H9 (cell line): Measurements from ENCODE around the gene MAGI1. TPM values are rescaled to one million over a fixed set of nuclear protein-coding genes. Genes with fewer than 3 reads are reported as not detected.

Experiments used
- DNase-seq: peaks from one replicate; pipeline ENCODE4 v3.0.0-alpha.2; 2017
- H2AFZ ChIP-seq: one replicate; pipeline ENCODE4 v1.6.1; 2013; ENCODE audit warnings: mild to moderate bottlenecking, low read length, control low read depth, moderate library complexity
- H2AK5ac ChIP-seq: 2 replicates; pipeline ENCODE4 v1.6.1; 2013; ENCODE audit warnings: low read length, control low read depth, mixed read lengths; ENCODE audit not compliant: insufficient read length
- H2BK120ac ChIP-seq: one replicate; pipeline ENCODE4 v1.6.1; 2013; ENCODE audit warnings: low read depth, mild to moderate bottlenecking, low read length, control low read depth, inconsistent platforms; ENCODE audit not compliant: poor library complexity, severe bottlenecking
- H2BK12ac ChIP-seq: 2 replicates; pipeline ENCODE4 v1.6.1; 2013; ENCODE audit warnings: low read length, control low read depth, mixed read lengths, low read depth; ENCODE audit not compliant: insufficient read length
- H2BK15ac ChIP-seq: 2 replicates; pipeline ENCODE4 v1.6.1; 2013; ENCODE audit warnings: low read depth, low read length, control low read depth
- H2BK20ac ChIP-seq: one replicate; pipeline ENCODE4 v1.6.1; 2013; ENCODE audit warnings: low read depth, mild to moderate bottlenecking, low read length, control low read depth, inconsistent platforms; ENCODE audit not compliant: poor library complexity, severe bottlenecking
- H2BK5ac ChIP-seq: 2 replicates; pipeline ENCODE4 v1.6.1; 2013; ENCODE audit warnings: low read length, control low read depth, mixed read lengths; ENCODE audit not compliant: insufficient read length
- H3K14ac ChIP-seq: 2 replicates; pipeline ENCODE4 v1.6.1; 2013; ENCODE audit warnings: low read length, control low read depth; ENCODE audit not compliant: insufficient read depth
- H3K18ac ChIP-seq: 2 replicates; pipeline ENCODE4 v1.6.1; 2013; ENCODE audit warnings: low read depth, mild to moderate bottlenecking, mixed read lengths, low read length, control low read depth; ENCODE audit not compliant: insufficient read length
- H3K23ac ChIP-seq: 2 replicates; pipeline ENCODE4 v1.6.1; 2013; ENCODE audit warnings: low read length, control low read depth, mixed read lengths, low read depth; ENCODE audit not compliant: insufficient read length
- H3K23me2 ChIP-seq: 2 replicates; pipeline ENCODE4 v1.6.1; 2013; ENCODE audit warnings: low read depth, mild to moderate bottlenecking, mixed read lengths, low read length, control low read depth; ENCODE audit not compliant: insufficient read length, poor library complexity, severe bottlenecking
- H3K27ac ChIP-seq: 2 replicates; pipeline ENCODE4 v1.5.1; 2013; ENCODE audit warnings: low read length, control low read depth, mixed read lengths, low read depth; ENCODE audit not compliant: insufficient read length
- H3K27me3 ChIP-seq: 2 replicates; pipeline ENCODE4 v1.6.1; 2013; ENCODE audit warnings: low read length, control low read depth, inconsistent platforms; ENCODE audit not compliant: insufficient read depth
- H3K4ac ChIP-seq: 2 replicates; pipeline ENCODE4 v1.6.1; 2013; ENCODE audit warnings: low read depth, mild to moderate bottlenecking, control low read depth, inconsistent platforms, low read length, moderate library complexity
- H3K4me1 ChIP-seq: 2 replicates; pipeline ENCODE4 v1.6.1; 2013; ENCODE audit warnings: low read length, control low read depth, inconsistent platforms; ENCODE audit not compliant: insufficient read depth
- H3K4me2 ChIP-seq: 2 replicates; pipeline ENCODE4 v1.6.1; 2013; ENCODE audit warnings: low read length, control low read depth, mixed read lengths; ENCODE audit not compliant: insufficient read length, insufficient read depth
- H3K56ac ChIP-seq: 2 replicates; pipeline ENCODE4 v1.6.1; 2013; ENCODE audit warnings: low read depth, mild to moderate bottlenecking, mixed read lengths, low read length, control low read depth; ENCODE audit not compliant: insufficient read length
- H3K79me1 ChIP-seq: 2 replicates; pipeline ENCODE4 v1.6.1; 2013; ENCODE audit warnings: low read depth, mild to moderate bottlenecking, moderate library complexity, low read length, control low read depth, inconsistent platforms; ENCODE audit not compliant: insufficient read depth, poor library complexity, severe bottlenecking
- H3K79me2 ChIP-seq: 2 replicates; pipeline ENCODE4 v1.6.1; 2013; ENCODE audit warnings: low read length, control low read depth, inconsistent platforms; ENCODE audit not compliant: insufficient read depth
- H3K9ac ChIP-seq: 2 replicates; pipeline ENCODE4 v1.6.1; 2013; ENCODE audit warnings: low read length, control low read depth, mixed read lengths; ENCODE audit not compliant: insufficient read length; ENCODE audit errors: extremely low read depth
- H3K9me3 ChIP-seq: one replicate; pipeline ENCODE4 v1.6.1; 2013; ENCODE audit warnings: low read depth, low read length, inconsistent platforms; ENCODE audit not compliant: control insufficient read depth
- H3T11ph ChIP-seq: one replicate; pipeline ENCODE4 v1.6.1; 2013; ENCODE audit warnings: mild to moderate bottlenecking, low read length, control low read depth, inconsistent platforms
- H4K20me1 ChIP-seq: one replicate; pipeline ENCODE4 v1.6.1; 2013; ENCODE audit not compliant: control insufficient read depth, insufficient read length, insufficient read depth
- H4K5ac ChIP-seq: 2 replicates; pipeline ENCODE4 v1.6.1; 2013; ENCODE audit warnings: low read depth, mild to moderate bottlenecking, mixed read lengths, low read length, control low read depth; ENCODE audit not compliant: insufficient read length
- H4K8ac ChIP-seq: replicated peaks from 2 replicates; pipeline ENCODE4 v1.6.1; 2013; ENCODE audit warnings: low read length, control low read depth, mixed read lengths, low read depth; ENCODE audit not compliant: insufficient read length
- H4K91ac ChIP-seq: 2 replicates; pipeline ENCODE4 v1.6.1; 2013; ENCODE audit warnings: low read depth, mild to moderate bottlenecking, moderate library complexity, mixed read lengths, low read length, control low read depth; ENCODE audit not compliant: insufficient read length
- H3K27ac Mint-ChIP-seq, 3 experiments: 2 replicates in 2 of 3; 3 replicates in 1 of 3; pipeline ENCODE4 v1.8.0; 2020 to 2021; ENCODE audit warnings: mixed read lengths in 3 of 3, mild to moderate bottlenecking in 1 of 3, moderate library complexity in 1 of 3
- H3K27me3 Mint-ChIP-seq: 2 replicates; pipeline ENCODE4 v1.8.0; 2021; ENCODE audit warnings: low read depth, mild to moderate bottlenecking, moderate library complexity, mixed read lengths
- H3K36me3 Mint-ChIP-seq, 3 experiments: 2 replicates in 2 of 3; 3 replicates in 1 of 3; pipeline ENCODE4 v1.8.0; 2020 to 2021; ENCODE audit warnings: low read depth in 3 of 3, mixed read lengths in 3 of 3; ENCODE audit not compliant: insufficient read depth in 1 of 3
- H3K4me1 Mint-ChIP-seq, 2 experiments: 2 replicates each; pipeline ENCODE4 v1.8.0; 2020; ENCODE audit warnings: mixed read lengths in 2 of 2
- H3K4me3 Mint-ChIP-seq, 2 experiments: 2 replicates in 1 of 2; 3 replicates in 1 of 2; pipeline ENCODE4 v1.8.0; 2020 to 2021; ENCODE audit warnings: mild to moderate bottlenecking in 2 of 2, mixed read lengths in 2 of 2, moderate library complexity in 1 of 2
- H3K9me3 Mint-ChIP-seq, 2 experiments: 2 replicates in 1 of 2; 3 replicates in 1 of 2; pipeline ENCODE4 v1.8.0; 2020; ENCODE audit warnings: mild to moderate bottlenecking in 2 of 2, mixed read lengths in 2 of 2, moderate library complexity in 1 of 2
- CTCF ChIP-seq: fragments of 200-600 bp; sonication (generic); conservative IDR thresholded peaks from 3 replicates; pipeline ENCODE4 v1.8.0; 2021; ENCODE audit warnings: antibody characterized with exemption, mild to moderate bottlenecking
- WGBS: extraction: QIAGEN DNeasy Blood & Tissue Kit; methylation state at CpG from one replicate; pipeline ENCODE4 v1.1.7; 2013; ENCODE audit warnings: missing lambda C conversion rate, low lambda C conversion rate, mixed read lengths; ENCODE audit not compliant: insufficient read length; ENCODE audit errors: extremely low coverage; 5-methylcytosine and 5-hydroxymethylcytosine counted together
- total RNA-seq: library from RNA; stranded (reverse); gene quantifications from 2 replicates; pipeline ENCODE4 v1.2.1, GENCODE V29; 2021

MAGI1 gene
- total RNA-seq, 1 experiment from 2014 or later: 65.7 TPM

- Histone ChIP-seq H3K79me1 (no peaks in the 10 kb centered on the region), H2BK15ac (no peak overlapping the region), H2BK12ac (no peak overlapping the region), H3K18ac (no peak overlapping the region), H3K27ac (no peak overlapping the region), H3K4me2 (no peak overlapping the region), H3K14ac (no peak overlapping the region), H3K4me1 (no peaks in the 10 kb centered on the region), H4K91ac (no peak overlapping the region), H3K56ac (no peak overlapping the region), H3K27me3 (no peaks in the 10 kb centered on the region), H4K8ac (no peak overlapping the region), H4K5ac (no peak overlapping the region), H3K9ac (no peak overlapping the region), H3K23ac (no peak overlapping the region), H3T11ph (no peak overlapping the region), H3K9me3 (no peaks in the 10 kb centered on the region), H2AFZ (no peak overlapping the region), H2BK120ac (no peak overlapping the region), H2BK20ac (no peak overlapping the region), H4K20me1 (no peaks in the 10 kb centered on the region), H3K79me2 (no peaks in the 10 kb centered on the region), H2BK5ac (no peak overlapping the region), H3K23me2 (no peaks in the 10 kb centered on the region), H3K4ac (no peak overlapping the region), H2AK5ac (no peak overlapping the region)
- no CpG with 5 or more reads among the region's 3 CpGs for WGBS
- Mint-ChIP-seq H3K4me1 (peaks cover 22 to 27% of the 10 kb centered on the region in 2 experiments), H3K4me3 (no peak overlapping the region), H3K36me3 (peaks cover 0 to 13% (median 11%) of the 10 kb centered on the region in 3 experiments; a peak in 4 of 7 replicates), H3K27me3 (no peaks in the 10 kb centered on the region), H3K27ac (no peak overlapping the region; a peak in 1 of 7 replicates), H3K9me3 (peaks cover 10 to 13% of the 10 kb centered on the region in 2 experiments; a peak in 4 of 5 replicates)
- no peak for TF ChIP-seq CTCF
- no peak for DNase-seq
Observed at GRCh38 chr3:65808824-65809223, 229.9 kb downstream of the MAGI1 start.
